Uterus (tissue), 4 donors: ENCODE measurements around the gene DCDC2. TPM values are rescaled to one million over a fixed set of nuclear protein-coding genes. Genes with fewer than 3 reads are reported as not detected.
A peak's percentile ranks its signal among the peaks of the same experiment; 100 is the strongest.
"Not testable (repeated sequence)": the region's sequence is repeated elsewhere in the genome, so short reads cannot be mapped to it uniquely, and the experiment has no call there.

ENCODE experiments used
- DNase-seq, 2 donors: peaks; one replicate each; pipeline ENCODE4 v3.0.0-alpha.2; 2019 to 2020
- H3K27ac ChIP-seq, 2 donors: fragments of 200-600 bp; sonication (generic); 1 replicate in 1 of 2; 2 replicates in 1 of 2; pipeline ENCODE4 v1.5.1; 2016 to 2018
- H3K27me3 ChIP-seq, 2 donors: fragments of 200-600 bp; sonication (generic); one replicate each; pipeline ENCODE4 v1.5.1; 2018 to 2019; ENCODE audit warnings: control low read depth in 1 of 2
- H3K36me3 ChIP-seq, 2 donors: fragments of 200-600 bp; sonication (generic); one replicate each; pipeline ENCODE4 v1.5.1; 2019; ENCODE audit warnings: control low read depth in 1 of 2
- H3K4me1 ChIP-seq, 2 donors: fragments of 200-600 bp; sonication (generic); one replicate each; pipeline ENCODE4 v1.5.1; 2018 to 2019; ENCODE audit warnings: control low read depth in 1 of 2
- H3K4me3 ChIP-seq, 2 donors: fragments of 200-600 bp; sonication (generic); 1 replicate in 1 of 2; 2 replicates in 1 of 2; pipeline ENCODE4 v1.5.1; 2018 to 2019; ENCODE audit warnings: mild to moderate bottlenecking in 1 of 2
- H3K9me3 ChIP-seq, 2 donors: fragments of 200-600 bp; sonication (generic); one replicate each; pipeline ENCODE4 v1.5.1; 2019; ENCODE audit warnings: control low read depth in 1 of 2
- CTCF ChIP-seq, 4 experiments: fragments of 200-600 bp in 2 of 4; fragments of 450-650 bp in 2 of 4; sonication (generic) in 2 of 4; IDR thresholded peaks; one replicate each; pipeline ENCODE4 v1.5.1; 2016 to 2019; ENCODE audit warnings: antibody characterized with exemption in 4 of 4, mild to moderate bottlenecking in 2 of 4, moderate library complexity in 1 of 4
- POLR2A ChIP-seq, 2 donors: fragments of 450-650 bp; IDR thresholded peaks; one replicate each; pipeline ENCODE4 v1.6.1; 2016; ENCODE audit warnings: antibody characterized with exemption in 2 of 2, mild to moderate bottlenecking in 1 of 2, moderate library complexity in 1 of 2
- intact Hi-C: fragments of 100-400 bp; cut with DNase I; formaldehyde crosslinking; loops from one replicate; pipeline ENCODE4 v1.15.1; 2023; ENCODE audit warnings: low total_unique reads
- total RNA-seq, 4 donors: library from RNA; depleted of rRNA in 3 of 4; stranded (reverse); fragments of >200 nt in 3 of 4; gene quantifications; one replicate each; pipeline versions ENCODE4 v1.1.0 to v1.2.4, GENCODE V29; 2014 to 2023
- donor health status: DM: yes; HTN: yes; CAD: no.

DCDC2 gene
- total RNA-seq = 1 to 10 TPM in 2 of 4 donors, not detected in 2; 1.0 to 7.4 TPM

GRCh38 chr6:24357336-24358218 lies at the start of gene DCDC2:
TSS of gene DCDC2 (minus strand) at chr6:24358059. CDS start at chr6:24357750, 309 bp downstream.
- no peak within 1 kb of the TSS for H3K27ac ChIP-seq
- intact Hi-C loops = no loop called here
- peaks cover 0 to 6% of the 10 kb centered on the region in 2 donors for H3K4me1 ChIP-seq
- TF ChIP-seq POLR2A (IDR thresholded peaks at IDR 0.05) = no peak
- no peak for TF ChIP-seq CTCF (IDR thresholded peaks at IDR 0.05)
- no peaks in the 10 kb centered on the region for H3K36me3 ChIP-seq
- no peaks in the 10 kb centered on the region for H3K27me3 ChIP-seq
- DNase-seq = no peak
- peak within 1 kb of the TSS in 1 of 2 donors; percentile 26 for H3K4me3 ChIP-seq
- H3K9me3 ChIP-seq = no peaks in the 10 kb centered on the region

GRCh38 chr6:24405262-24405661 lies 47.4 kb upstream of the DCDC2 start:
- DNase-seq = no peak
- Histone ChIP-seq H3K4me1 (no peaks in the 10 kb centered on the region), H3K27me3 (no peaks in the 10 kb centered on the region), H3K36me3 (peaks cover 0 to 3% of the 10 kb centered on the region in 2 donors), H3K27ac (no peak overlapping the region), H3K9me3 (no peaks in the 10 kb centered on the region), H3K4me3 (no peak overlapping the region)
- TF ChIP-seq CTCF (IDR thresholded peaks at IDR 0.05) = no peak
- TF ChIP-seq POLR2A (IDR thresholded peaks at IDR 0.05) = no peak
- intact Hi-C loops = no loop called here

GRCh38 chr6:24403501-24403824 lies 45.6 kb upstream of the DCDC2 start:
- Histone ChIP-seq H3K27ac (peak overlapping the region; percentile 77 to 79), H3K4me1 (no peaks in the 10 kb centered on the region), H3K9me3 (no peaks in the 10 kb centered on the region), H3K36me3 (no peaks in the 10 kb centered on the region), H3K27me3 (no peaks in the 10 kb centered on the region), H3K4me3 (peak overlapping the region; percentile 76 to 89)
- intact Hi-C loops = no loop called here
- no peak for TF ChIP-seq POLR2A (IDR thresholded peaks at IDR 0.05)
- no peak for TF ChIP-seq CTCF (IDR thresholded peaks at IDR 0.05)
- no peak for DNase-seq

- no peaks in the 10 kb centered on the region for H3K36me3 ChIP-seq
- H3K27me3 ChIP-seq = no peaks in the 10 kb centered on the region
- no peaks in the 10 kb centered on the region for H3K9me3 ChIP-seq
- DNase-seq = peak; percentile 67 to 76
- H3K4me1 ChIP-seq = no peaks in the 10 kb centered on the region
- H3K4me3 ChIP-seq = peak within 1 kb of the TSS; percentile 76 to 89
- peak within 1 kb of the TSS; percentile 77 to 79 for H3K27ac ChIP-seq
- TF ChIP-seq CTCF (IDR thresholded peaks at IDR 0.05) (peak in 1 of 4 experiments; percentile 5), POLR2A (IDR thresholded peaks at IDR 0.05) (peak in 1 of 2 donors; percentile 77)
- intact Hi-C loops = no loop called here
Measured at GRCh38 chr6:24402697-24403500, 45.0 kb upstream of the DCDC2 start, which contains the start of gene MRS2. TSS of gene MRS2 (plus strand) at chr6:24402936. CDS start at chr6:24403047, 111 bp downstream.

- H3K27me3 ChIP-seq = no peaks in the 10 kb centered on the region
- no peak overlapping the region for H3K4me3 ChIP-seq
- no peak for TF ChIP-seq CTCF (IDR thresholded peaks at IDR 0.05)
- TF ChIP-seq POLR2A (IDR thresholded peaks at IDR 0.05) = no peak
- H3K4me1 ChIP-seq = no peaks in the 10 kb centered on the region
- no peak for DNase-seq
- no peaks in the 10 kb centered on the region for H3K9me3 ChIP-seq
- H3K27ac ChIP-seq = no peak overlapping the region
- no peaks in the 10 kb centered on the region for H3K36me3 ChIP-seq
- intact Hi-C loops = no loop called here
Measured at GRCh38 chr6:24401458-24401857, 43.6 kb upstream of the DCDC2 start.

GRCh38 chr6:24400045-24401039 lies 42.5 kb upstream of the DCDC2 start:
- H3K9me3 ChIP-seq, H3K4me3 ChIP-seq, H3K27ac ChIP-seq, H3K4me1 ChIP-seq, H3K36me3 ChIP-seq, DNase-seq, intact Hi-C loops, H3K27me3 ChIP-seq: not testable (repeated sequence)
